G401 (cell line): ENCODE data around the gene NUDT4B. TPM values are rescaled to one million over a fixed set of nuclear protein-coding genes. Genes with fewer than 3 reads are reported as not detected.
"Not testable (repeated sequence)": the region's sequence is repeated elsewhere in the genome, so short reads cannot be mapped to it uniquely, and the experiment has no call there.

Source experiments
- DNase-seq: peaks from one replicate; pipeline ENCODE4 v3.0.0-alpha.2; 2015; ENCODE audit warnings: low spot score
- in situ Hi-C: cut with HindIII; loops from 2 replicates; pipeline ENCODE4 v1.10.0; 2016; ENCODE audit warnings: low sequenced_read_pairs, mixed read lengths
- total RNA-seq: library from RNA; depleted of rRNA; stranded (reverse); fragments of >200 nt; shearing (Covaris generic); gene quantifications from 2 replicates; pipeline ENCODE4 v1.2.3, GENCODE V29; 2014

Gene NUDT4B
- total RNA-seq, 1 experiment from 2014 or later: 6.1 TPM

DNA sequence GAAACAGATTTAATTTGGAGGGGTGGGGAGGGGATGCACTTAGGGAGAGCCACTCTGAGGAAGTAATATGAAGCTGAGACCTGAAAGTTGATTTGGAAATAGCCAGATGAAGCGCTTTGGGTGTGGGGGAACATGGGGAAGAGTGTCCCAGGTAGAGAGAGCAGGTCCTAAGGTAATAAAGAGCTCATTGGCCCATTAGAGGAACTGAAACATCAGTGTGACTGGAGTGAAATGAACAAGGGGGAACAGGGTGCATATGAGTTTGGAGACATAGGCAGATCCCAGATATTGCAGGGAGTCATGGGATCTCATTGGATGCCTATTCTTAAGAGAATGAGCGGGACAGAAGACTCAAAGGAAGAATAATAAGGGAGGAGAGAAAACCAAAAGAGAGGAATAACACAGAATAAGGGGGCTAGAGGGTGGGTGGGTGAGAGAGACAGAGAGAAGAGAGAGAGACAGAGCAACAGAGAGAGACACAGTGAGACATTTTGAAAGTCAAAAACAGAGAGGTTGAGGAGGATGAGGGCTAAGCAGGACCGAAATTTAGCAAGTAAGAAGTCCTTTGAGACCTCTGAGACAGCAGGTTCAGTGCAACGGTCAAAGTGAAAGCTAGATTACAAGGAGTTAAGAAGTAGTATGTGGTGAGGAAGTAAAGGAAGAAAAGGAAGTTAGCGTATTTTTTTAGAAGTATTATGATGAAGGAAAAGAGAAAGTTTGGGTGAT is 14.8 kb upstream of the NUDT4B start:
- in situ Hi-C loops: not testable (repeated sequence)

DNA sequence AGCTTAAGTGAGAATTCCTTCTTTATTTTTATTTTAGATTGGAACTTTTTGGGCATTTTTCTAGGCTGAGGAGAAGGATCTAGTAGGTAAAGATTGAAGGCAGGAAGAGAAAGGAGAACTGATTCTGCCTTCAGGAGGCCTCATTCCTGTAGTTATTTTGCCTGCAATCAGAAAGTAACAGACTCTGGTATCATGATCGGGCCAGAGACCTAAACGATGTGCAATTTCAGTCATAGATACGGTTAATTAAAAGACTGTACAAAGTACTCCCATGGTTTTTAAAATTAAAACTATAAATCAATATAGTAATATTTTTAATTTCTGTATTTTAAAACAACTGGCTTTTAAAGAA is 14.3 kb upstream of the NUDT4B start:
- in situ Hi-C loops: not testable (repeated sequence)

More for the DNA sequence above, 14.8 kb upstream of the NUDT4B start:
- not testable (repeated sequence) for DNase-seq

DNA sequence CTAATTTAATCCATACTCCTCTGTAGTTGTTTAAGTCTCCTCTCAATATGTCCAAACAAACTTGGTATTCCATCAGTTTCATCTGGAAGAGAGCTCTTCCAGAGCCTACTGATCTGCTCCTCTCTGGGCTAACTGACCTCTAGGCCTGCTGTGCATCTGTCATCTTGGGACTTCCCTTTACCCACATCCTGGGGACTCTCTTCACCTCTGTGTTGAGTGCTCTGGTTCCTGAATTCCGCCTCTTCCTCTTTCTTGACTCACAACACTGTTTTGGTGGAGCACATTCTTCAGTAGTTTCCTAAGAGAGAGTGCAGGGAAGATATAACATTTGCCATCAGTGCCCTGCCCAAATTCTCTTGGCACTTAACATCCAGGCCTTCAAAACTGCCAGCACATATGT is 13.0 kb upstream of the NUDT4B start:
- DNase-seq, in situ Hi-C loops: not testable (repeated sequence)

More for the DNA sequence above, 14.3 kb upstream of the NUDT4B start:
- not testable (repeated sequence) for DNase-seq

DNA sequence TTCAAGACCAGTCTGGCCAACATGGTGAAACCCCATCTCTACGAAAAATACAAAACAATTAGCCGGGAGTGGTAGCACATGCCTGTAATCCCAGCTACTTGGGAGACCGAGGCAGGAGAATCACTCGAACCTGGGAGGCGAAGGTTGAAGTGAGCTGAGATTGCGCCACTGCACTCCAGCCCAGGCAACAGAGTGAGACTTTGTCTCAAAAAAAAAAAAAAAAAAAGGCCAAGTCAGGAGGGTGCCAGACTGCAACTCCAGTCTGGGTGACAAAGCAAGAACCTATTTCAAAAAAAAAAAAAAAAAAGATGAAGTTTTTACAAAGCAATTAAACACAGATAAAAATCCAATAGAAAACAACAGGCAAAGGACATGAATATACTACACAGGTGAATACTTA is 9.9 kb upstream of the NUDT4B start:
- in situ Hi-C loops, DNase-seq: not testable (repeated sequence)

DNA sequence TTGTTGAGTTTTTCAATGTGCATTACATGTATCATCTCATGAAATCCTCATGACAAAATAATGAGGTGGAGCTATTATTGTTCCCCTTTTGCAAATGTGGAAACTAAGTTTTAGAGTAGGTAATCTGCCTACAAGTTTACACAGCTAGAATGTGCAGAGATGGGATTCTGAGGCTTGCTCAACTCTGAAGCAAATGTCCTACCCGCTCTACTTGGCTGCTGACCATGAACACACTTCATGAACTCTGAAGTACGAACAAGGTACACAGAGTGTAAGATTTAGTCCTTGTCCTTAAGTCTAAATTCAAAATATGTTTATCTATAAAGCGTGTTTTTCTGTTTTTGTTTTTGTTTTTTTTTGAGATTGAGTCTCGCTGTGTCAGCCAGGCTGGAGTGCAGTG is 5.4 kb upstream of the NUDT4B start:
- DNase-seq, in situ Hi-C loops: not testable (repeated sequence)

DNA sequence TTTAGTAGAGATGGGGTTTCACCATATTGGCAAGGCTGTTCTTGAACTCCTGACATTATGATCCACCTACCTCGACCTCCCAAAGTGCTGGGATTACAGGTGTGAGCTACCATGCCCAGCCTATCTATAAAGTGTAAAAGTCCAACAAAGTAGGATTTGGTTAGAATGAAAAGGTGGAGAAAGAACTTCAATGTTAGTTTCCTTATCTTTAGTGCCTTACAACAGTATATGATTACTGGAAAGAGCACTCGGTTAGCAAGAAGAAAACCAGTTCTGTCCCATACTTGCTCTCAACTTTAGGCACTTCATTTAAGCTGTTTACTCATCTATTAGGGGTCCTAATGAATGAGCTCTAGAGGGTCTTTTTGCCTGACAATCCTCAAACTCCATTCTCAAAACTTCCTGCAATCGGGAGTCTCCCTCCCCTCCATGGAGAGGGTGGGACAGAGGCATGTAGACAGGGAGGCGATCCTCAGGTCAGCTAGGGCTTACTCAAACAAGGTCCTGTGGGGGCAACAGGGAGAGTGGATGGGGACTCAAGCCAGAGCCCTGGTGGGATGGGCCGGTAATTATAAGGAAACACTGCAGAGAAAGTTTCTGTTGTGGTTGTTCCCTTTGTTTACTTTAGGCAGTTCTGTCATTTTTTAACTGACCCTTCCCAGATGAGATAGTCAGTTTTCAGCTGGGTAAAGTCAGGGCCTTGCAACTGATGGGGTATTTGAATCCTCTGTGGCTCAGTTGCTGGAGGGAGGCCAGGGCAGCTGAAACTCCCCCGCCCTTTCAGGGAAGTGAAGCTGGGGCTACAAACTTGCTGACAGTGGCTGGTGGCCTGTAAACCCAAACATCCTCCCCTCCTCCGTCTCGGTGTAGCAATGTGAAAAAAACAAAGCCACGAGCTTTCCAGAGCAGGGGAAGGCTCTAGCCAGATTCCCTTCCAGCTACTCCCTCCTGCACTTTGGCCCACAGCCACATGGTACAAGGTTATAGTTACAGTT is 4.6 kb upstream of the NUDT4B start:
- DNase-seq, in situ Hi-C loops: not testable (repeated sequence)

DNA sequence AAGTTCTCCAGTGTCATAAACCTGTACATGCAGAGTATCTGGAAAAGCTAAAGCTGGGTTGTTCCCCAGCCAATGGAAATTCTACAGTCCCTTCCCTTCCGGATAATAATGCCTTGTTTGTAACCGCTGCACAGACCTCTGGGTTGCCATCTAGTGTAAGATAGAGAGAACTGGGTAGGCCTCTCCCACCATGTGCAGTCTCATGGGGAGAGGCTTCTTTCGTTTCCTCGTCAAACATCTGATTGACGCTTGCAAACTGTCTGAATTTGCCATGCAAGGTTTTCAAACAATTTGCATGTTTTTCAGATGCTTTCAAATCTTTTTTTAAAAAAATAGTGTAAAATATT is 734 bp downstream of the NUDT4B start:
- in situ Hi-C loops, DNase-seq: not testable (repeated sequence)

DNA sequence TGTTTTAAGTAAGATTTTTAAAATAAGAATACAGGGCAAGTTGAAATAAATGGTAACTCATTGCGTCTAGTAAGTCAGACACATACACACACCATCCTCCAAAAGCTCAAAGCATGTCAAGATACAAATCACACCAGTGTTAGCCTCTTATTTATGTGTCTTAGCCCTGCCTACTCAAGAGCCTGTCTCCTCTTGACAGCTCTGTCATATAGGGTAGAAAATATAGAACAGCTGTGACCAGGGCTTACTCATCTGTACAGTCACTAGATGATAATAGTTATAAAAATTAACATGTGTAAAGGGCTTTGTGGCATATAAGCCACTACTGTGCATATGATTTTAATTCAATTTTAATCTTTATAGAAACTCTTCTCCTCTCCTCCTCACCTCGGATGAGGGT is 7.7 kb downstream of the NUDT4B start:
- in situ Hi-C loops, DNase-seq: not testable (repeated sequence)

DNA sequence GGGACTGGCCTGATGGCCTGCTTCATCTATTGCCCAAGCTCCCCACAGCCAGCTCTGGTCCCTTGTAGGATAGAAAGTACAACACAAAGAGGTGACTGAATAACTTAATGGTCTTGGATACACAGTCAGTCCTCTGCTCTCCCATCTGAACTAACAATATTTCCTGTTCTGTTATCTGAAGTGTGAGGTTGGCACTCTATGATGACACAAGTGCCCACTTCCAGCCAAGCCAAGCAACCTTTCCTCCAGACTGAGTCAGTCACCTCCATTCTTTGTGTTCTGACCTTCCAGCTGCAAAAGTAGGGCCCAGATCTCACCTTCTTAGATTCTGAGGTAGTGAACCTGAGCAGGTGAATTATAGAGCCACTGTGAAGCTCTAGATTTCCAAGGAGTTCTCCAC is 8.9 kb downstream of the NUDT4B start:
- DNase-seq, in situ Hi-C loops: not testable (repeated sequence)

DNA sequence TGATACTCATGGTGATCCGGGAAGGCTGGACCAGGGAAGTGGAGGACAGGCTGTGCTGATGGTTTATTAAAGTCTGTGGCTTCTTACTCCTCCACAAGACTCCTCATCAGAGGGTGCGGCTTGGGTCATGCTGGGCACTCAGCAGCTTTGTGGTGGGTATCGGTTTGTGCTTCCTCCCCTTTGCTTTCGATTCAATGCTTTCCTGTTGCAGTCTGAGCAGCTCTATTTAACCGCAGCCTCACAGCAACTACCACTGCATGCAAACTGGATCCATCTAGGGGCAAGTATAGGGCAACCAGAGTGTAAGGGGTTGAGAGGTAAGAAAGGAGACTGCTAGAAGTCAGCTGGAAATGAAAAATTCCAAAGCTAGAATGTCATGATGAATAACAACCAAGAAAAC is 9.8 kb downstream of the NUDT4B start:
- DNase-seq: not testable (repeated sequence)

DNA sequence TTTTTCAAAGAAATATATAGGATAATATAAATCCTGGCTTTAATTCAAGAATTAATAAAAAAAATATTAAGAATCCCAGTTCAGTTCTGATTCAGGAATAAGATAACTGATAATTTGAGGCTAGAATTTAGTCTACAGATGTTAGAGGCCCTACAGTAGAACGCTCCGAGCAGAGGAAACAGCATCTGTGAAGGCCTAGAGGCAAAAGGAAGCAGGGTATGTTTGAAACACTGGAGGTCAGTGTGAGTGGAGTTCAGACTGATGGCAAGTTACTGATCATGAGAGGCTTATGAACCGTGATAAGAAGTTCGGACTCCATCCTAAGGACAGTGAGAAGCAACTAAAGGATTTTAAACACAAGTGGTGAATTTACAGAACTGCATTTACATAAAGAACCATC is 10.4 kb downstream of the NUDT4B start:
- in situ Hi-C loops, DNase-seq: not testable (repeated sequence)

More for the DNA sequence above, 9.8 kb downstream of the NUDT4B start:
- in situ Hi-C loops: not testable (repeated sequence)

DNA sequence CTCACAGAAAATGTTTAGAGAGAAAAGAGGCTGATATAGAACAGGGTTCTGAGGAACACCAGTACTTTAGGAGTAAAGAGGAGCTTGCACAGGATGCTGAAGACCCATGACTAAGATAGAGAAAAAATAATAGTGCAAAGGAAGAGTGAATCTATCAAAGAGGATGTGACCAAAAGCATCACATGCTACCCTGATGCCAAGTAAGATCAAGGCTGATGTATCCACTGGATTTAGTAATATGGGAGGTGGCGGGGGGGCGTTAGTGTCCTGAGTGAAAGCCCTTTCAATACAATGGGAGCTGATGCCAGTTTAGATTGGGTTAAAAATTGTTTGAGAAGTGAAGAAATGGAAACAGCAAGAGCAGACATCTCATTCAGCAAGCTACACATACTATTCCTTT is 11.2 kb downstream of the NUDT4B start:
- DNase-seq, in situ Hi-C loops: not testable (repeated sequence)

DNA sequence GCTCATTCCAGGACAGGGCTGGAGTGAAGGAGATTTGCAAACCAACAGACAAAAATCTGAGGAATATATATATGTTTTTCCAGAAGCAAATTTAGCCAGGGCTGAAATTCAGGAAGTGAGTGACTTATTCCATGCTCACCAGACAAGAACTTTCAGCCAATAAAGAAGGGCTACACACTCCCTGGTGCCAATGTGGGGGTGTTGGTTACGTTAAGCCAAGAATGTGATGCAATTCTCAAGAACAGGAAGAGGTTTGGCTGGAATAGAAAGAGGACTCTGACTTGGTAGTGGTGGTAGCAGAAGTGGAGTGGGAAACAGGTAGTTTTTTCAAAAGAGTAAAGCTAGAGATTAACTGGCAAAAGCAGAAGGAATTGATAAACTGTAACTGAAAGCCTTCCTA is 11.6 kb downstream of the NUDT4B start:
- DNase-seq, in situ Hi-C loops: not testable (repeated sequence)

DNA sequence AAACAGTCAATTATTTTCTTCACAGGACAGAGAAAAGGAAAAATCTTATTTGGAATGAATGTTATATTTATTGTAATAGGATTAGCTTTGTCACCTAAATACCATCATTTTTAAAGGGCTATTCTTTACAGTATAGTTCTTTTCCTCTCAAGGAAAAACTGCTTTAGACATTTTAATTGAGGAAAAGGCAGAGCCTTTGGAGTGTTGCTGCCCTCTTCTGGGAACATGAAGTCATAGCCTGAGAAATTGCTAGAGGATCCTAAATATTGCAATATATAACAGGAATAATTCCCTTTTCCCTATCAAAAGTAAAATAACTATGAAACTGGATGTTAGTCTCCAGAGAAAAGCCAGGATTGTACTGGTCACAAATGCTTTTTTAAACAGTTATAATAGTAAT is 12.8 kb downstream of the NUDT4B start:
- in situ Hi-C loops, DNase-seq: not testable (repeated sequence)

DNA sequence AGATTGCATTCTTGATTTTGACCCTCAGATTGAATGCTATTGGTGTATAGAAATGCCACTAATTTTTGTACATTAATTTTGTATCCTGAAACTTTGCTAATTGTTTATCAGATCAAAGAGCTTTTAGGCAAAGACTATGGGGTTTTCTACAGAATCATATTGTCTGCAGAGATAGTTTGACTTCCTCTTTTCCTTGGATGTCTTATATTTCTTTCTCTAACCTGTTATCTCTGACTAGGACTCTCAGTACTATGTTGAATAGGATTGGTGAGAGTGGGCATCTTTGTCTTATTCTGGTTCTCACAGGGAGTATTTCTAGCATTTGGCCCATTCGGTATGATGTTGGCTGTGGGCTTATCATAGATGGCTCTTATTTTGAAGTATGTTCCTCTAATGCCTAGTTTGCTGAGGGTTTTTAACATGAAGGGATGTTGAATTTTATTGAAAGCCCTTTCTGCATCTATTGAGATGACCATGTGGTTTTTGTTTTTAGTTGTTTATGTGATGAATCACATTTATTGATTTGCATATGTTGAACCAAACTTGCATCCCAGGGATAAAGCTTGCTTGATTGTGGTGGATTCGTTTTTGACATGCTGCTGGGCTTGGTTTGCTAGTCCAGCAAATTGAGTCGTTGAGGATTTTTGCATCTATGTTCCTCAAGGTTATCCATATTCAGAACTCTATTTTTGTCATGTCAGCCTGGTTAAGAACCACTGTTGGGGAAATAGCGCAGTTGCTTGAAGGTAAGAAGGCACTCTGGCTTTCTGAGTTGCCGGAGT is 16.9 kb downstream of the NUDT4B start:
- DNase-seq, in situ Hi-C loops: not testable (repeated sequence)

DNA sequence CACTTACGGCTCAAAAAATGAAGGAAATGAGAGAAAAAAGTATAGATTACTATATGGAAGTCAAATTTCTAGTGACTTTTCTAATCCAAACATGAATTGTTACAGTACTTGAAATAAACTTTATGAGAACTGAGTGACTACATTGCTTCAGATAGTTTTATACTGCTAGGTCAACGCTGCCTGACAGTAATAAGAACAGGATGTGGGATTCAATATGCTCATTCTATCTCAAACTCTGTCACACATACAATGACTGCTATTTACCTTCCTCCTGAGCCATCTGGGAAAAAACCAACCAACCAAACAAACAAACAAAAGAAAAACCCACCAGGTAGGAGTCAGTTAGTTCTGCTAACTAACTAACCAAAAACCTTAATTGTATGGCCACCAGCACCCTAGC is 20.0 kb downstream of the NUDT4B start:
- in situ Hi-C loops, DNase-seq: not testable (repeated sequence)

DNA sequence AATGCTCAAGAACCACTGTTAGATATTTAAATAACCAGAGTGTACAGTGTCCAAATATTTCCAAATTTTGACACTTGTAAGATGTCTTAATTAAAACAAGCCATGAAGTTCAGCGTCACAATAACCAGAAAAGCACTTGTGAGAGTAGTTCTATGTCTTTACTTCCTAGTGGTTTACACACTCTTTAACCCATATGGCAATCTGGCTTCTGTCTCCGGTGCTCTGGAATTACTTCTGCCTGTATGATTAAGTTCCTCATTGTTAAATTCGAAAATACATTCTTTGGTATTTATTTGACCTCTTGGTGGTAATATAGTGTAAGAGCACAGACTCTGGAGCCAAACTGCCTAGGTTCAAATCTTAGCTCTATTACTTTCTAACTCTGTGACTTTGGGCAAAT is 20.9 kb downstream of the NUDT4B start:
- DNase-seq, in situ Hi-C loops: not testable (repeated sequence)

DNA sequence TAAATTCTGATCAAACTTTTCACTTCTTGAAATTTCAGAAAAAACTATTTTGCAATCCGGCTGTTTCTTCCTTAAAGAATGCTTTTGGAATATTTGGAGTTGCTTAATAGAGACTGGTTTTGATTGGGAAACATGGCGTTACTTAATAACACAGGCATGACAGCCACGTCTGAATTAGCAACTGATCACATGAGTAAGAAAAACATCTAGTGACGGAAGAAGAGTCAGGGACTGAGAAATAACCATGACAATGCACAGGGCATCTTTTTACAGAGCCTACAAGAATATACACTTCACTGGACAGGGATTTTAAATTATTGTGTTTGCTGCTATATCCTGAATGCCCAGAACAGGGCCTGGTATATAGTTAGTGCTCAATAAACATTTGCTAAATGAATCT is 25.1 kb downstream of the NUDT4B start:
- in situ Hi-C loops: not testable (repeated sequence)

DNA sequence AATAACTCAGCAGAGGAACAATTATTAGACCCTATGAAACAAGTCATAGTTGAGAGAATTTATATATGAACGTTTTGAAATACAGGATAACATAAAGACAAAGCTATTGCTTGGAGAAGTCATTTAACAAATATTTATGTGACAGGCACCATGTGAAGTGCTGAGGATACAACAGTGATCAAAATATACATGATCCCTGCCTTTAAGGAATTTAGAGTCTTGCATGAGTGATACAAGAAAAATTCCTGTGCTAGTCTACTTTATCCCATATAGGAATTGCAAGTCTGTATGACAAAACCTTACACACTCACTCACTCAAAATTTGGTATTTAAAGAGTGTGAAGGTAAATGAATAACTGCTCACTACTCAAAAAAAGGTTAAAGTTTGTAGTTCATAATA is 25.5 kb downstream of the NUDT4B start:
- DNase-seq: not testable (repeated sequence)

More for the DNA sequence above, 25.1 kb downstream of the NUDT4B start:
- DNase-seq: not testable (repeated sequence)

More for the DNA sequence above, 25.5 kb downstream of the NUDT4B start:
- in situ Hi-C loops: not testable (repeated sequence)
